Measurements from ENCODE around the gene MAX. TPM values are rescaled to one million over a fixed set of nuclear protein-coding genes. Genes with fewer than 3 reads are reported as not detected.

MAX gene
- total and polyA plus RNA-seq, 9 donors = 48.4 to 168 (median 109) TPM

DNA sequence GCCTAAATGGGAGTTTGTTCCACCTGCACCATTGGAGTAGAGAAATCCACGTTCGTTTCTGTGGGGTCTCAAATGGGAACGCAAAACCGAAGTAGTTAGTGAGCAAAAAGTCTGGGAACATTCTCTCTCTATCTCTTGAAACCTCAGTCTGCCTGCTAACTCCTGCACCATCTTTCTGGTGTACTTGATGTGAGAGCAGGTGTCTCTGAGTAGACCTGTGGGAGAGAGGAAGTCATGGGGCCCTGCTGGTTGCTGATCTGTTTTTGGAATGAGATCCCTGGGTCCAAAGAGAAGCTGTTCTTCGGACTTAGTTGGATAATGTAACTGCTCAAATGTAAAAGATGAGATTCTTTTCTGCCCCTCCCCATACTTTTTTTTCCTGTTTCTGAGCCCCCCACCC lies 57.3 kb downstream of the MAX start:
- no peaks in the 10 kb centered on the region for H3K9me3 ChIP-seq
- H3K27ac ChIP-seq = no peak overlapping the region
- no peak overlapping the region for H3K4me3 ChIP-seq
- 92 to 95% (median 93%) methylated on average over 5 of the region's 5 CpGs for WGBS, 3 donors
- H3K4me1 ChIP-seq (ENCODE audit: insufficient read depth) = no peaks in the 10 kb centered on the region
- no peak for DNase-seq
- H3K27me3 ChIP-seq = no peaks in the 10 kb centered on the region
- intact Hi-C loops (cut with DNase I) = no loop called here
- H3K36me3 ChIP-seq = no peaks in the 10 kb centered on the region
- TF ChIP-seq, protein P1, sequence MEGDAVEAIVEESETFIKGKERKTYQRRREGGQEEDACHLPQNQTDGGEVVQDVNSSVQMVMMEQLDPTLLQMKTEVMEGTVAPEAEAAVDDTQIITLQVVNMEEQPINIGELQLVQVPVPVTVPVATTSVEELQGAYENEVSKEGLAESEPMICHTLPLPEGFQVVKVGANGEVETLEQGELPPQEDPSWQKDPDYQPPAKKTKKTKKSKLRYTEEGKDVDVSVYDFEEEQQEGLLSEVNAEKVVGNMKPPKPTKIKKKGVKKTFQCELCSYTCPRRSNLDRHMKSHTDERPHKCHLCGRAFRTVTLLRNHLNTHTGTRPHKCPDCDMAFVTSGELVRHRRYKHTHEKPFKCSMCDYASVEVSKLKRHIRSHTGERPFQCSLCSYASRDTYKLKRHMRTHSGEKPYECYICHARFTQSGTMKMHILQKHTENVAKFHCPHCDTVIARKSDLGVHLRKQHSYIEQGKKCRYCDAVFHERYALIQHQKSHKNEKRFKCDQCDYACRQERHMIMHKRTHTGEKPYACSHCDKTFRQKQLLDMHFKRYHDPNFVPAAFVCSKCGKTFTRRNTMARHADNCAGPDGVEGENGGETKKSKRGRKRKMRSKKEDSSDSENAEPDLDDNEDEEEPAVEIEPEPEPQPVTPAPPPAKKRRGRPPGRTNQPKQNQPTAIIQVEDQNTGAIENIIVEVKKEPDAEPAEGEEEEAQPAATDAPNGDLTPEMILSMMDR (IDR thresholded peaks at IDR 0.05) = no peak
- TF ChIP-seq POLR2A (IDR thresholded peaks at IDR 0.05) (no peak), EP300 (IDR thresholded peaks at IDR 0.05) (no peak)

- intact Hi-C loops (cut with DNase I) = no loop called here
- WGBS, 3 donors = 89 to 95% (median 89%) methylated on average over 9 of the region's 9 CpGs
- TF ChIP-seq, protein P1 (IDR thresholded peaks at IDR 0.05) = no peak
- TF ChIP-seq EP300 (IDR thresholded peaks at IDR 0.05) = no peak
- no peak for TF ChIP-seq POLR2A (IDR thresholded peaks at IDR 0.05)
- Histone ChIP-seq H3K36me3 (no peaks in the 10 kb centered on the region), H3K4me1 (ENCODE audit: insufficient read depth) (no peaks in the 10 kb centered on the region), H3K9me3 (no peaks in the 10 kb centered on the region), H3K27ac (no peak overlapping the region), H3K4me3 (no peak overlapping the region), H3K27me3 (no peaks in the 10 kb centered on the region)
- DNase-seq = no peak
These were observed 57.7 kb downstream of the MAX start for GRCh38 chr14:65044596-65044959.

DNA sequence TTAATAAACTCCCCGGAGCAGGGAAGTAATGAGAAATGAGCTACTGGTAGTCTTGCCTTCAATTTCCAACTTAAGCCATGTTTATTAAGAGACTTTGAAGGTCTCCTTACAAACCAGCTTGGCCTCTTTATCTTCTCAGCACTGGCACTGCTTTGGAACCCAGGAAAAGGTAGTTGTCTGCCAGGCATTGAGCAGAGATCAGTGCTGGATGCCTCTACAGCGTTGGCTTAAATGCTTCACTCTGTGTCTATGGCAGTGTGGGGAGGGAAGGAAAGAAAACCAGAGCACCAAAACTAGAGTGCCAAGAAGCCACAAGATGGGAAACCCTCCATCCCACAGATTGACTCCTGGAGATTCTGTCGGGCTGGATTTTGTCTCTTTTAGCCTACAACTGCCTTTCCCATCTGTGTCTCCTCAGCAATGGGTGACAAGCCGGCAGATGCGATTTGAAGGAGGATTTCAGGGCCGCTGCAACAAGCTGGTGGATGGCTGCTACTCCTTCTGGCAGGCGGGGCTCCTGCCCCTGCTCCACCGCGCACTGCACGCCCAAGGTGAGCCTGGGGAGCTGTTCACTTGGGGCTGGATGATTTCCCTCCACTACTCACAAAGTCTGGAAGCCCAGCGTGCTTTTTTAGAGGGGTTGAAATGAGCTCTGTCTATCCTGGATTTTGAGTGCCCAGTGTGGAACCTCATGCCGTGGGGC lies 58.3 kb downstream of the MAX start:
- WGBS, 3 donors = 85 to 94% (median 94%) methylated on average over 12 of the region's 12 CpGs
- TF ChIP-seq, protein P1 (IDR thresholded peaks at IDR 0.05) = no peak
- TF ChIP-seq EP300 (IDR thresholded peaks at IDR 0.05) = no peak
- no peak for DNase-seq
- intact Hi-C loops (cut with DNase I) = no loop called here
- Histone ChIP-seq H3K4me1 (ENCODE audit: insufficient read depth) (no peaks in the 10 kb centered on the region), H3K27me3 (no peaks in the 10 kb centered on the region), H3K36me3 (no peaks in the 10 kb centered on the region), H3K4me3 (no peak overlapping the region), H3K27ac (no peak overlapping the region), H3K9me3 (no peaks in the 10 kb centered on the region)

DNA sequence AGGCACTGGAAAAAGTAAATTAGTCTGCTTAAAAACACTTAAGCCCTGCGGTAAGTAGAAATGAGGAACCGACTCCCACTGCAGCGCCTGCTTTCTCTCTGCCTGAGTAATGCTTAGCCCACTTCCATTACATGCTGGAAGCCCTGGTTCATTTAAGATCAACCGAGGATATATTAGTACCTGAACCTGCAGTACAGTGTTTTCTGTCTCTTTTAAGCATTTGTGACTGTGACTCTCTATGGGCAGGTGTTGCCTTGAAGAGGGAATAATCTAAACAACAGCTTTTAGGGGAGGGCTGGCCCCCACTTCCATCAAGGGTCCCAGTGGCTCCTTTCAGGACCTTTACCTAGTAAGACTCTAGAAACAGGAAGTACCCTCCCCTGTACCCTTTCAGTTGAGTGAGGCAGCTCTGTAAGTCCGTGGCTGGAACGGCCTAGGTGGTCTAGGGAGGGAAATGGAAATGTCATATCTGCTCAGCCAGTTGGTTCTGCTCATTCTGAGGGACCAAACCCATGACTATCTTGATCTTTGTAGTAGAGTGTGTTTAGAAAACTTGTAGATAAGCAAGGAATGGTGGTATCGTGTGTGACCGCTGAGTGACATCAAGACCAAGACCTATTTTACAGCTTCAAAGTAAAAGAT lies 59.5 kb downstream of the MAX start:
- 81 to 88% (median 83%) methylated on average over 8 of the region's 8 CpGs for WGBS, 3 donors
- TF ChIP-seq, protein P1 (IDR thresholded peaks at IDR 0.05) = no peak
- TF ChIP-seq EP300 (IDR thresholded peaks at IDR 0.05) (no peak), POLR2A (IDR thresholded peaks at IDR 0.05) (no peak)
- H3K9me3 ChIP-seq = no peaks in the 10 kb centered on the region

More for the DNA sequence above, 59.5 kb downstream of the MAX start:
- Histone ChIP-seq H3K27ac (no peak overlapping the region), H3K27me3 (no peaks in the 10 kb centered on the region), H3K4me1 (ENCODE audit: insufficient read depth) (no peaks in the 10 kb centered on the region), H3K4me3 (no peak overlapping the region), H3K36me3 (no peaks in the 10 kb centered on the region)
- intact Hi-C loops (cut with DNase I) = no loop called here
- no peak for DNase-seq
